GM19023 (cell line): ENCODE data around the gene DLG5.

Experiments
- ATAC-seq: cut with Tn5 transposase; IDR thresholded peaks from one replicate; pipeline ENCODE4 v1.9.1; 2021; ENCODE audit warnings: mild to moderate bottlenecking, moderate library complexity; ENCODE audit not compliant: unreplicated experiment

DLG5 gene

DNA sequence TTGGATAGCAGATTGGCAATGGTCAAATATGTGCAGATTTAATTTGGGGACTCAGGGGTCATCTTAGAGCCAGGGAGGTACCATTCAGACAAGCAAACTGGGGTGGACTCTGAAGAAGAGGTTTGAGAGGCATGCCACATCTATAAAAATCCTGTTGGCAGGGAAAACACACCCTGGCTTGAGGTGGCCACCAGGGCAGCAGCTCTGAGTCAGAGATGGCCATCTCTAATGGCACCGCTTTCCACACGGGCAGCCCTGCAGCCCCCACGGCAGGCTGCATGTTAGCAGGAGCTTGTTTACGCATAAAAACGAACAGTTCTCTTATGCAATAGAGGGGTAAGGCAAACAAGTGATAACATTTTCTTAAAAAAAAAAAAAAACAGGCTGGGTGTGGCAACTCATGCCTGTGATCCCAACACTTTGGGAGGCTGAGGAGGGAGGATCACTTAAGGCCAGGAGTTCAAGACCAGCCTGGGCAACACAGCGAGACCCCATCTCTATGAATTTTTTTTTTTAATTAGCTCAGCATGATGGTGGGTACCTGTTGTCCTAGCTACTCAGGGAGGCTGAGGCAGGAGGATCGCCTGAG is 14.9 kb downstream of the DLG5 start:
- ATAC-seq: no peak

GRCh38 chr10:77910524-77911145 is 15.9 kb downstream of the DLG5 start:
- ATAC-seq: no peak

GRCh38 chr10:77909749-77910375 is 16.7 kb downstream of the DLG5 start:
- ATAC-seq: no peak

GRCh38 chr10:77909021-77909748 is 17.4 kb downstream of the DLG5 start:
- no peak for ATAC-seq

DNA sequence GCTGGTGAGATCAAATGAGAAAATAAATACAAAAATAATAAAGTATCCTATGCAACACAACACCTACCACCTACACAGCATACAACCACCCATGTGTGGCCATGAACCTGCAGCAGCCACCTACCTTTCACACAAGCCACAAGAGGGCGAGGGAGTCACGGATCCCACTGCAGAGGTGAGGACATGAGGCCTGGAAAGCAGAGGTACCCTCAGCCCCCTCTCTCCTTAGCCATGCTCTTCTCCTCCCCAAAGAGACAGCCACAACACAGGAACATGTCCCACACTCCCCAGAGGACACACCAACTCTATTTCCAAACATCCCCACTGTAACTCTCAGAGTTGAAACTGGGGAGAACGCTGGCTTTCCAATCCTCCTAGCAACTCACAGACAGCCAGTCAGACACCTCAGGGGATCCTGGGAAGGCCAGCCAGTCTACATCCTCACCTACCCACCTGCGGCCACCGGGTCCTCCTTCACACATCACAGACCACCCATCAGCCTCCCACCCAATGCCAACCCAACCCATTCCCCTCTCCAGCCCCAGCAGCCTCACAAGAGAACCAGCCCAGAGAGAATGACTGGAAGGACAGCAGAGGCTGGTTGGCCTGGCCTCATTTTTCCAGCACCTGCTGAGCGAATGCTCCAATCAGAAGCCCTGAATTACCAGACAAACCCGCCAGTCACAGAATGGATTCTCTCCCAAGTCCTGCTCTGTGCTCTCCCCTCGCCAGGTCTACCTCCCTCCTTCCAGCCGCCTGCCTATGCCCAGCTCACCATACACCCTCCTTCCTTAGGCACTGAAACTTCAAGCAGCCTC is 18.4 kb downstream of the DLG5 start:
- no peak for ATAC-seq

DNA sequence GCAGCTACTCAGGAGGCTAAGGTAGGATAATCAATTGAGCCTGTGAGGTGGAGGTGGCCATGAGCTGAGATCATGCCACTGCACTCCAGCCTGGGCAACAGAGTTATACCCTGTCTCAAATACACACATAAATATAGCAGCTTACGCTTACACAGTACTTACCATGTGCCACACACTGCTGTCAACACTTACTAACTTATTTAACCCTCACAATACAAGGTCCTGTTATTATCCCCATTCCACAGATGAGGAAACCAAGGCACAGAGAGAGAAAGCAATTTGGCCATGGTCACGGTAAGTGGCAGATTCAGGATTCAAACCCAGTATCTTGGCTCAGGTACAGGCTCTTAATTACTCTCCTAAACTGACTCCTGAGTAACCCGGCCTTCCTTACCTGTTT is 19.1 kb downstream of the DLG5 start:
- no peak for ATAC-seq

DNA sequence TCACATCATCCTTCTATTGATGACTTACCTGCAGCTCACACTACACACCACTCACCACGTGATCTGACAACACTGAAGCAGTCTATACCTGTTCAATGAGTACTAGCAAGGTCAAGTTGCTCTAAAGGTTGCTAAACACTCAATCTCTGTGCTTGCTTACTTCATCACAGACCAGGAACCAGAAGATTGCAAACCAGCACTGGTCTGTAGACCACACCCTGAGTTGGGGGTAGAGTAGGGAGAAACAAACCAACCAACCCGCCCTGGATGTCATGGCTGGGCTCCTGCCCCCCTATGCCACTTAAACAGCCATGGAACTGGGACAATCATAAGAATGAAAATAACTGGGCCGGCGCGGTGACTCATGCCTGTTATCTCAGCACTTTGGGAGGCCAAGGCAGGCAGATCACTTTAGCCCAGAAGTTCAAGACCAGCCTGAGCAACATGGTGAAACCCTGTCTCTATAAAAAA is 19.6 kb downstream of the DLG5 start:
- ATAC-seq: no peak

GRCh38 chr10:77905781-77906180 is 20.8 kb downstream of the DLG5 start:
- ATAC-seq: no peak

- ATAC-seq: no peak
Measured at GRCh38 chr10:77905086-77905748, 21.3 kb downstream of the DLG5 start.

DNA sequence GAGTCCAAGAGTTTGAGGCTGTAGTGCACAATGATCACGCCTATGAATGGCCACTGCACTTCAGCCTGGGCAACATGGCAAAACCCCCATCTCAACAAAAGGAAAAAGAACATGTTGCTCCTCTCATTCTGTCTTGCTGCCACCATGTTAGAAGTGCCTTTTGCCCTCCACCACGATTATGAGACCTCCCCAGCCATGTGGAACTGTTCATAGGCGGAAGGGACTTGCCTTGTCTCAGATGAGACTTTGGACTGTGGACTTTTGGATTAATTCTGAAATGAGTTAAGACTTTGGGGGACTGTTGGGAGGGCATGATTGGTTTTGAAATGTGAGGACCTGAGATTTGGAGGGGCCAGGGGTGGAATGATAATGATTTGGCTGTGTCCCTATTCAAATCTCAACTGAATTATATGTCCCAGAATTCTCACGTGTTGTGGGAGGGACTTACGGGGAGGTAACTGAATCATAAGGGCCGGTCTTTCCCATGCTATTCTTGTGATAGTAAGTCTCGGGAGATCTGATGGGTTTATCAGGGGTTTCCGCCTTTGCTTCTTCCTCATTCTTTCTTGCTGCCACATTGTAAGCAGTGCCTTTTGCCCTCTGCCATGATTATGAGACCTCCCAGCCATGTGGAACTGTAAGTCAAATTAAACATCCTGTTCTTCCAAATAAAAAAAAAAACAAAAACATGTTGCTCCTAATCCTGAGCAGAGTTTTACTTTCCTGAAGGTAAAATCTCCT is 22.3 kb downstream of the DLG5 start:
- ATAC-seq: no peak

GRCh38 chr10:77902159-77902558 is 24.4 kb downstream of the DLG5 start:
- ATAC-seq: no peak

DNA sequence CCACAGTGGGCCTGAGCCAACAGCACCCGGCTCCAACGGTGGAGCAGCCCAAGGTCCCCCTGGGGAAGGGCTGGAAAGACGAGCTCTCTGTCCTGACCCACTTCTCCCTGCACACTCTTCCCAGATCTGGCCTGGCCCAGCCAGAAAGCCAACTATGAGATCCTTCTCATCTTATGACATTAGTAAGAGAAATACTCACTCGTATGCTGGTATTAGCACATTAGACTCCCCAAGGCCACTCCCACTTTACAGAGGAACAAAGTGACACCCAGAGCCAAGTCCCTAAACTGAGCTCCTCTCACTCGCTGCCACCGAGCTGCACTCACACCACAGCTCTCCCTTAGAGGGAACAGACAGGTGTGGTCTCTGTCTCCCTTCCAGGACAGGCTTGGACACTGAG is 24.8 kb downstream of the DLG5 start:
- ATAC-seq: no peak

DNA sequence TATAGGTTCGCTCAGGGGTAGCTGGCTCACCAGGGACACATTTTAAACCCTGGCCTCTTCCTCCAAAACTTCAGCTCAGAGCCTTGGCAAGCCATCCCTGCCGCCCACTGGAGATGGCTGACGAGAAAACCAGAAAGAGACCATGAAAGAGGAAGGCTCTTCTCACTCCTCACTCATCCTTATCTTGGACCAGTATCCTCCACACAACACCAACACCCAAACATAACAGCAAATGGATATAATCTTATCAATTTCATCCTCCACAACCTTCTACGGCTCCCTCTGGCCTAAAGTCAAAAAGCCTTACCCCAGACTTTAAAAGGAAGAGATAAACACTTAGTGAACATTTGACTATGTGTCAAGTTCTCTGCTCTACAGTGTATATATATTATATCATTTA is 26.9 kb downstream of the DLG5 start:
- no peak for ATAC-seq

- no peak for ATAC-seq
Measured at GRCh38 chr10:77899080-77899477, 27.5 kb downstream of the DLG5 start.

DNA sequence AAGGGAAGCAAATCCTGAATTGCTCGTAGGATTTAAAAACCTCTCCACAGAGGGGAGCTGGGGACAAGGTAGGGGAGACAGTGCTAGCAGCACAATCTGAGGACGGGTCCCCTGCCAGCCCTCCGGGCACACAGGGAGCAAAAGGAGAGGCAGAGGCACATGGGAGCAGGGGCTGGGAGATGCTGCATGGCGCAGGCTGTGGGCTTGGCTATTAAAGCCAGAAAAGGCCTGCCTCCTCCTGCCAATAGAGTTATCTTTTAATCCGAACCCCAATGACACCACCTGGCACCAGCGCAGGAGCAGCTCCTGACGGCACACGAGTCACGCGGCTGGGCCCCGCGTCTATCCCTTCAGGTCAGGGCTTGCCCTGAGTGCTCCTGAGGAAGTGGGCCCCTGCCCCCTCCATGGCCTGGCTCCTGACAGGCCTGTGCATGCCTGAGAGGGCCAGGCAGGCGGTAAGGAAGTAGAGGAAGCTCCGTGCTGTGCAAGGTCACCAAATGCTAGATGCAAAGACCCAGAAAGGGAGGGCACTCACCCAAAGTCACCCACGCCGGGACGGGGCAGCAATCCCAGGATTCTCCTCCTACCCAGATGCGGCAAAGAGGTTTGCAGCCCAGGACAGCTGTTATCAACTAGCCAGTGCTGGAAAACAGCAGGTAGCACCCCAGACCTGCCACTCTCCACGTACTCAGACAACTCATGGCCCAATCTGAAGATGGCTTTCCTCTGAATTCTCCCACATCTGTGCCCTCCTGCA is 28.1 kb downstream of the DLG5 start:
- no peak for ATAC-seq

GRCh38 chr10:77896058-77896457 is 30.5 kb downstream of the DLG5 start:
- ATAC-seq: no peak

- no peak for ATAC-seq
Measured at GRCh38 chr10:77894058-77894457, 32.5 kb downstream of the DLG5 start.

DNA sequence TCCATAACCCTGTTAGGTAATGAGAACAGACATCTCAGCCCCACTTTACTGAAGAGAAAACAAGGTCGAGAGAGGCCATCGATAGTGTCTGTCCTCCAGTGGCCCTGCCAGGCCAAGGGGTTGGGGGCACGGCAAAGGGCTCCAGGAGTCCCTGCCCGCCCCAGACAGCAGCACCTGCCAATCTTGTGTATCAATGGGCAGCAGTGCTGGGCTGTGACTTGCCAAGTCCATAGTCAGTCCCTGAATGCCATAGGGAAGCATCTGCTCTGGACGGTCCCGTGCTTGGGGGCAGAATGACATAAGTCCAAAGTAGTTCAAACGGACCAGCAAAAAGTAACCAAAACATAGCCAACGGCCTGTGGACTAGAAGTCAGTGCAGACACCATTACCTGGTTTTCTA is 33.2 kb downstream of the DLG5 start:
- no peak for ATAC-seq

DNA sequence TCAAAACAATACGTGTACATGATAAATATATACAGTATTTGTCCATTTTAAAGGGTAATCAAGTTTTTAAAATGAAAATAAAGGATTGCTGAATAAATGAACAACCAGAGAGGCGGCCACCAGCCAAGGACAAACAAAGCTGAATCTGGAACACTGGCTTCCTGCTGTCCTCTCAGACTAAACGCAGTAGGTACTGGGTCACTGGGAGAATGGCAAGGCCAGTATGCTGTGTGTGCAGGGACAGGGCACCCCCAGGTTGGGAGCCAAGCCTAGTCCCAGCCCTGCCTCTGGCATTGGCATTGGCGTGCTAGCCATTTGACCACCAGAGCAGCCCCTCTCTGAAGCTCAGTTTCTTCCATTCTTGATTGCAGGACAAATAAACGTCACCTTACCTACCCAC is 33.8 kb downstream of the DLG5 start:
- ATAC-seq: no peak
